Neuronal stem cell (in vitro differentiated cells): Measurements from ENCODE around the gene VPS54.
"Not testable (repeated sequence)": the region's sequence is repeated elsewhere in the genome, so short reads cannot be mapped to it uniquely, and the experiment has no call there.

Experiments
- DNase-seq: peaks from one replicate; pipeline ENCODE4 v3.0.0-alpha.2; 2013; ENCODE audit warnings: low spot score
- H2AFZ ChIP-seq: one replicate; pipeline ENCODE4 v1.6.1; 2013; ENCODE audit warnings: mild to moderate bottlenecking, low read length, inconsistent platforms
- H2AK5ac ChIP-seq: 2 replicates; pipeline ENCODE4 v1.6.1; 2013; ENCODE audit warnings: low read depth, mild to moderate bottlenecking, inconsistent platforms, low read length, moderate library complexity, mixed read lengths
- H2BK120ac ChIP-seq: 2 replicates; pipeline ENCODE4 v1.6.1; 2013; ENCODE audit warnings: low read depth, mild to moderate bottlenecking, inconsistent platforms, low read length, moderate library complexity, mixed read lengths
- H2BK12ac ChIP-seq: one replicate; pipeline ENCODE4 v1.6.1; 2013; ENCODE audit warnings: low read length, inconsistent platforms
- H2BK15ac ChIP-seq: 2 replicates; pipeline ENCODE4 v1.6.1; 2013; ENCODE audit warnings: mild to moderate bottlenecking, low read length, inconsistent platforms, mixed read lengths
- H2BK5ac ChIP-seq: one replicate; pipeline ENCODE4 v1.6.1; 2013; ENCODE audit warnings: inconsistent platforms, mild to moderate bottlenecking, low read length, moderate library complexity
- H3K14ac ChIP-seq: one replicate; pipeline ENCODE4 v1.6.1; 2013; ENCODE audit warnings: low read length, inconsistent platforms
- H3K18ac ChIP-seq: 2 replicates; pipeline ENCODE4 v1.6.1; 2013; ENCODE audit warnings: low read length, inconsistent platforms
- H3K23ac ChIP-seq: 2 replicates; pipeline ENCODE4 v1.6.1; 2013; ENCODE audit warnings: low read depth, mild to moderate bottlenecking, mixed read lengths, low read length, inconsistent platforms; ENCODE audit not compliant: poor library complexity
- H3K27ac ChIP-seq: replicated peaks from 3 replicates; pipeline ENCODE4 v1.5.1; 2013; ENCODE audit warnings: low read length, inconsistent platforms
- H3K27me3 ChIP-seq, 3 experiments: 2 replicates each; pipeline ENCODE4 v1.6.1; 2013; ENCODE audit warnings: low read length in 3 of 3, mild to moderate bottlenecking in 2 of 3, inconsistent platforms in 1 of 3, low read depth in 1 of 3, mixed read lengths in 1 of 3, moderate library complexity in 1 of 3; ENCODE audit not compliant: control insufficient read depth in 3 of 3, insufficient read depth in 3 of 3
- H3K36me3 ChIP-seq, 2 donors: replicated peaks in 1 of 2; 2 replicates each; pipeline ENCODE4 v1.6.1; 2013; ENCODE audit warnings: low read length in 2 of 2; ENCODE audit not compliant: control insufficient read depth in 2 of 2, insufficient read depth in 2 of 2
- H3K4ac ChIP-seq: 2 replicates; pipeline ENCODE4 v1.6.1; 2013; ENCODE audit warnings: inconsistent platforms, mild to moderate bottlenecking, low read length, moderate library complexity
- H3K4me1 ChIP-seq, 2 donors: 1 replicate in 1 of 2; 2 replicates in 1 of 2; pipeline ENCODE4 v1.6.1; 2013; ENCODE audit warnings: low read length in 2 of 2, low read depth in 1 of 2; ENCODE audit not compliant: control insufficient read depth in 2 of 2, insufficient read depth in 1 of 2
- H3K4me2 ChIP-seq: one replicate; pipeline ENCODE4 v1.6.1; 2013; ENCODE audit warnings: mild to moderate bottlenecking, low read length, inconsistent platforms; ENCODE audit not compliant: insufficient read depth, poor library complexity, severe bottlenecking
- H3K4me3 ChIP-seq, 2 donors: 2 replicates each; pipeline ENCODE4 v1.5.1; 2013; ENCODE audit warnings: low read length in 2 of 2, mild to moderate bottlenecking in 2 of 2, inconsistent platforms in 1 of 2, moderate library complexity in 1 of 2
- H3K79me1 ChIP-seq: one replicate; pipeline ENCODE4 v1.6.1; 2013; ENCODE audit warnings: low read depth, mild to moderate bottlenecking, inconsistent platforms, low read length, moderate library complexity
- H3K9ac ChIP-seq: one replicate; pipeline ENCODE4 v1.6.1; 2013; ENCODE audit warnings: mild to moderate bottlenecking, low read depth, low read length, inconsistent platforms; ENCODE audit not compliant: poor library complexity
- H3K9me3 ChIP-seq, 2 donors: replicated peaks in 1 of 2; 2 replicates each; pipeline versions ENCODE3 to v1.6.1; 2013; ENCODE audit warnings: low read length in 2 of 2, mild to moderate bottlenecking in 2 of 2, inconsistent platforms in 1 of 2, low read depth in 1 of 2, mixed read lengths in 1 of 2, moderate library complexity in 1 of 2; ENCODE audit not compliant: control insufficient read depth in 2 of 2, insufficient read depth in 1 of 2
- H4K8ac ChIP-seq: one replicate; pipeline ENCODE4 v1.6.1; 2013; ENCODE audit warnings: low read depth, mild to moderate bottlenecking, inconsistent platforms, low read length, moderate library complexity
- H4K91ac ChIP-seq: one replicate; pipeline ENCODE4 v1.6.1; 2013; ENCODE audit warnings: low read length, low read depth, mild to moderate bottlenecking, inconsistent platforms; ENCODE audit not compliant: poor library complexity
- WGBS, 2 donors: extraction: QIAGEN DNeasy Blood & Tissue Kit; methylation state at CpG; one replicate each; pipeline ENCODE4 v1.1.7; 2013; ENCODE audit warnings: missing lambda C conversion rate in 2 of 2, mixed read lengths in 1 of 2; ENCODE audit not compliant: insufficient read length in 2 of 2, insufficient replicate concordance in 1 of 2; ENCODE audit errors: extremely low coverage in 2 of 2; 5-methylcytosine and 5-hydroxymethylcytosine counted together

VPS54 gene

GRCh38 chr2:63992061-63992685 lies 27.1 kb downstream of the VPS54 start:
- WGBS, 2 donors = no CpG with 5 or more reads among the region's 13 CpGs
- Histone ChIP-seq H4K91ac (no peak overlapping the region), H3K18ac (no peak overlapping the region), H2BK15ac (no peak overlapping the region), H3K14ac (no peak overlapping the region), H3K4ac (no peak overlapping the region), H2BK5ac (no peak overlapping the region), H3K36me3 (peaks cover 0 to 2% of the 10 kb centered on the region in 2 donors), H3K27me3 (no peaks in the 10 kb centered on the region), H3K9me3 (peaks cover 3 to 25% of the 10 kb centered on the region in 2 donors), H4K8ac (no peak overlapping the region), H3K9ac (no peak overlapping the region), H3K4me2 (no peak overlapping the region), H3K4me1 (peaks cover 0 to 4% of the 10 kb centered on the region in 2 donors), H2AFZ (no peak overlapping the region), H3K79me1 (peaks cover 2% of the 10 kb centered on the region), H2AK5ac (no peak overlapping the region), H3K4me3 (no peak overlapping the region), H3K23ac (no peak overlapping the region), H3K27ac (peak overlapping the region; percentile 29), H2BK120ac (no peak overlapping the region), H2BK12ac (no peak overlapping the region)
- DNase-seq = no peak

- H3K4me1 ChIP-seq, H2BK120ac ChIP-seq, H2BK12ac ChIP-seq, H2AFZ ChIP-seq, H4K91ac ChIP-seq, H3K14ac ChIP-seq, H3K79me1 ChIP-seq, H3K23ac ChIP-seq, H2BK15ac ChIP-seq, H2AK5ac ChIP-seq, H3K18ac ChIP-seq, H3K4me3 ChIP-seq, H3K4me2 ChIP-seq, DNase-seq, H2BK5ac ChIP-seq, H3K4ac ChIP-seq, H4K8ac ChIP-seq, H3K27me3 ChIP-seq, H3K36me3 ChIP-seq, H3K9ac ChIP-seq: not testable (repeated sequence)
- Histone ChIP-seq H3K27ac (peak overlapping the region; percentile 29), H3K9me3 (peaks cover 3 to 21% of the 10 kb centered on the region in 2 donors)
- WGBS, 2 donors = no CpG with 5 or more reads among the region's 12 CpGs
Measured at GRCh38 chr2:63991173-63991999, 27.8 kb downstream of the VPS54 start.

- no peak overlapping the region for H2BK15ac ChIP-seq
- no peak overlapping the region for H2BK5ac ChIP-seq
- H3K79me1 ChIP-seq = peaks cover 2% of the 10 kb centered on the region
- H4K8ac ChIP-seq = no peak overlapping the region
- H3K9me3 ChIP-seq = peaks cover 3 to 21% of the 10 kb centered on the region in 2 donors
- H2AFZ ChIP-seq = no peak overlapping the region
- H2AK5ac ChIP-seq = no peak overlapping the region
- H3K4me1 ChIP-seq = peaks cover 0 to 4% of the 10 kb centered on the region in 2 donors
- no peak overlapping the region for H3K4ac ChIP-seq
- H3K9ac ChIP-seq = no peak overlapping the region
- H4K91ac ChIP-seq = no peak overlapping the region
- no peak overlapping the region for H3K14ac ChIP-seq
- H3K4me3 ChIP-seq = peak overlapping the region in 1 of 2 donors; percentile 30
- no peak overlapping the region for H3K18ac ChIP-seq
- H3K36me3 ChIP-seq = peaks cover 0 to 2% of the 10 kb centered on the region in 2 donors
- H3K4me2 ChIP-seq = no peak overlapping the region
- H3K23ac ChIP-seq = no peak overlapping the region
- no peak overlapping the region for H2BK12ac ChIP-seq
- no peaks in the 10 kb centered on the region for H3K27me3 ChIP-seq
- no peak overlapping the region for H3K27ac ChIP-seq
- DNase-seq = no peak
- no CpG with 5 or more reads among the region's 12 CpGs for WGBS, 2 donors
- no peak overlapping the region for H2BK120ac ChIP-seq
Measured at GRCh38 chr2:63990072-63990471, 29.2 kb downstream of the VPS54 start.

- not testable (repeated sequence) for H3K23ac ChIP-seq, H3K4ac ChIP-seq, DNase-seq, H3K9ac ChIP-seq, H3K4me3 ChIP-seq, H2BK15ac ChIP-seq, H4K91ac ChIP-seq, H3K14ac ChIP-seq, H3K4me2 ChIP-seq, H3K36me3 ChIP-seq, H2BK5ac ChIP-seq, H3K79me1 ChIP-seq, H2AK5ac ChIP-seq, H3K4me1 ChIP-seq, H3K18ac ChIP-seq, H2AFZ ChIP-seq, H3K27ac ChIP-seq, H4K8ac ChIP-seq, H3K27me3 ChIP-seq, H2BK12ac ChIP-seq, H2BK120ac ChIP-seq
- no CpG with 5 or more reads among the region's 12 CpGs for WGBS, 2 donors
- H3K9me3 ChIP-seq = peaks cover 3 to 21% of the 10 kb centered on the region in 2 donors
Measured at GRCh38 chr2:63988842-63989436, 30.3 kb downstream of the VPS54 start.
